WI38 (cell line): Measurements from ENCODE around the gene EFCAB6.

Experiments
- H3K4me3 ChIP-seq: 2 replicates; pipeline ENCODE4 v1.5.1; 2011; ENCODE audit warnings: low read depth, mild to moderate bottlenecking, control low read depth, low read length
- TF ChIP-seq, protein P1 (sequence below): IDR thresholded peaks from 2 replicates; pipeline ENCODE4 v1.5.1; 2012; ENCODE audit warnings: low read depth, mild to moderate bottlenecking, control low read depth, low read length

The EFCAB6 gene

DNA sequence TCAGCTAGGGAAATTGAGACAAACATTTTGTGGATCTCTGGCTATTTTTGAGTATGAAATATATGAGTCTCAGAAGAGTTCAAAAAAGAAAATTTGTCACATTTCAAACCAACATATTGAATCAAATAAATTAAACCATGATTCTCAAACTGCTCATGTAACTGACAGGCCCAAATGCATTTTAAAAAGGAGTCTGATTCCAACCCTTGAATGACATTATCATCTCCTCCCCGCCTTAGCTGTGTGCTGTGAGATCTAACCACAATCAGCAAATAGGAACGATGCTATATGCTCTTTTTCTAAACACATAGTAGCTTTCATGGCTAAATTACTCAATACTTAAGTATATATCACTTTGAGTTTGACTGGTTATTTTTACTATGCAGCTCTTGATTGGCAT, 57.1 kb downstream of the EFCAB6 start:
- TF ChIP-seq, protein P1, sequence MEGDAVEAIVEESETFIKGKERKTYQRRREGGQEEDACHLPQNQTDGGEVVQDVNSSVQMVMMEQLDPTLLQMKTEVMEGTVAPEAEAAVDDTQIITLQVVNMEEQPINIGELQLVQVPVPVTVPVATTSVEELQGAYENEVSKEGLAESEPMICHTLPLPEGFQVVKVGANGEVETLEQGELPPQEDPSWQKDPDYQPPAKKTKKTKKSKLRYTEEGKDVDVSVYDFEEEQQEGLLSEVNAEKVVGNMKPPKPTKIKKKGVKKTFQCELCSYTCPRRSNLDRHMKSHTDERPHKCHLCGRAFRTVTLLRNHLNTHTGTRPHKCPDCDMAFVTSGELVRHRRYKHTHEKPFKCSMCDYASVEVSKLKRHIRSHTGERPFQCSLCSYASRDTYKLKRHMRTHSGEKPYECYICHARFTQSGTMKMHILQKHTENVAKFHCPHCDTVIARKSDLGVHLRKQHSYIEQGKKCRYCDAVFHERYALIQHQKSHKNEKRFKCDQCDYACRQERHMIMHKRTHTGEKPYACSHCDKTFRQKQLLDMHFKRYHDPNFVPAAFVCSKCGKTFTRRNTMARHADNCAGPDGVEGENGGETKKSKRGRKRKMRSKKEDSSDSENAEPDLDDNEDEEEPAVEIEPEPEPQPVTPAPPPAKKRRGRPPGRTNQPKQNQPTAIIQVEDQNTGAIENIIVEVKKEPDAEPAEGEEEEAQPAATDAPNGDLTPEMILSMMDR = no peak
- H3K4me3 ChIP-seq = no peak overlapping the region

DNA sequence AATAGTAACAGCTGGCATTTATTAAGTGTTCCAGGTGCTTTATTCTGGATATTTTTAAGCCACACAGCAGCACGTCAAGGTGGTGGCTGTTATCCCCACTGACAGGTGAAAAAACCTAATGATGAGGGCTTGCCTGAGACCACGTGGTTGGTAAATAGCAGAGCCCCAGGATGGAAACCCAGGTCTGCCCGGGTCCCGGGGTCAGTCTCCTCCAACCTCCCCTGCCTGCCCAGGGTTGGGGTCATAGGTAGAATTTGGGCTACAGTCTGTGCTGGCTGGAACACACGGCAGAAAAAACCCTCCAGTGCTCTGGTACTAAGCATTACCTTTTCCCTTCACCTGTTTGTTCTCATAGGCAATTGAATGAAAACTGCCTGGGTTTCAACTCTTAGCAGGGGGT, 57.9 kb downstream of the EFCAB6 start:
- TF ChIP-seq, protein P1 = no peak
- H3K4me3 ChIP-seq = no peak overlapping the region

DNA sequence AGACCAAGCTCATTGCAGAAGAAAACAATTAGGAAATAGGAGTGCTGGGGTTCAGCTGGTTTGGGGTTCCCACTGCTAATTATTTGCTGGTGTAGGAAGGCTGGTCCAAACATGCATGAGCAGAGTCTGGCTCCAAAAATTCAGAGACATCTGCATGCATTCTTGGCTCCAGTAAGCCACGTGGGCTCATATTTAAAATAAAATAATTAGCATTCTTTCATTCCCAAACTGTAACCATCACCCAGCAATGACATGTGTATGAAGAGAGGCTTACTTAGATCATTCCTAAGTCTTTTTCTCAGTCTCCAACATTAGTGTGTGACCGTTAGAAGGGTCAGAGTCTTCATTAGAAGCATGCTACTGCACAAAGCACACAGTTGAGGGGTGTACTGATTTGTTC, 58.4 kb downstream of the EFCAB6 start:
- TF ChIP-seq, protein P1 = no peak
- no peak overlapping the region for H3K4me3 ChIP-seq

DNA sequence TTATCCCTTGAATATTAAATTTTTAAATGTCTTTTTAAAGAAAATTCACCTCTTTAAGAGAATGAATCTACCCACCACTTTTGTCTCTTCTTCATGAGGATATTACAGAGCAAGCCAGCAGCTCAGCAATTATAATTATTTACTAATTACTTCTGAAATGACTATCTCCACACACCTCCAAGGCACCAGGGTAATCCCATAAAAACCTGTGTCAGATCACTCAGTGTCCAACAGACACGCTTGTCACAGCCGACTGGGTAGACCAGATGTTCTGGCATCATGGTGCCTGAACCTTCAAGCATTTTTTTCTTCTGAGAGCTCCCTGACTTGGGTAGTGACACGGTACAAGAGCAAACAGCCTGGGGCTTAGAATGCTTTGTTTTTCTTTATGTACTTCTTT, 61.4 kb downstream of the EFCAB6 start:
- TF ChIP-seq, protein P1 = no peak
- H3K4me3 ChIP-seq = no peak overlapping the region

DNA sequence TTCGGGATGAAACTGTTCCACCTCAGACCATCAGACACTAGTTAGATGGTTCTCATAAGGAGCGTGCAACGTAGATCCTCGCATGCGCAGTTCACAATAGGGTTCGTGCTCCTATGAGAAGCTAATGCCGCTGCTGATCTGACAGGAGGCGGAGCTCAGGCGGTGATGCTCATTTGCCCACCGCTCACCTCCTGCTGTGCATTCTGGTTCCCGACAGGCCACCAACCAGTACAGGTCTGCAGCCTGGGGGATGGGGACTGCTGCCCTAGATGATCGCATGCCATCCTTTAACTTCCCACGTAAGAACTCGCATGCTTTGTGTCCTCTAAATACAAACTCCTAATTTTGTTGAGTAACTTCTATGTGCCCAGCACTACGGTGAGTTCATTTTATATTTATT, 62.6 kb downstream of the EFCAB6 start:
- TF ChIP-seq, protein P1 = no peak
- no peak overlapping the region for H3K4me3 ChIP-seq

DNA sequence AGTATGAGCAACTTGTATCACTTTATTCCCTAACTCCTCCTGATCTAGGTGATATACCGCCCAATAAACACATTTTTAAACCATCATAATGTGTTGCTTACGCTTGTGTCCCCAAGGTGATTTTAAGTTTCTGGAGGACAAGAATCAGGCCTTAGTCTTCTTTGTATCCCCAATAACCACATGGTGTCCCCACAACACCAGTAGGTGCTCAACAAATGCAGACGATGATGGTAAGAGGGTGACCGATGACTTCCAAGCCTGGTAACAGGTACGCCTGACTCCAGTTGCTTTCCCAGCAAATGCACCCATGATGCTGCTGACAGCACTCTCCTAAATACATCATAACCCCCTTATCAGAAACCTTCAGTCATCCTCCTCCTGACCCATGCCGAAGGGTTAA, 64.2 kb downstream of the EFCAB6 start:
- H3K4me3 ChIP-seq = no peak overlapping the region
- TF ChIP-seq, protein P1 = no peak

DNA sequence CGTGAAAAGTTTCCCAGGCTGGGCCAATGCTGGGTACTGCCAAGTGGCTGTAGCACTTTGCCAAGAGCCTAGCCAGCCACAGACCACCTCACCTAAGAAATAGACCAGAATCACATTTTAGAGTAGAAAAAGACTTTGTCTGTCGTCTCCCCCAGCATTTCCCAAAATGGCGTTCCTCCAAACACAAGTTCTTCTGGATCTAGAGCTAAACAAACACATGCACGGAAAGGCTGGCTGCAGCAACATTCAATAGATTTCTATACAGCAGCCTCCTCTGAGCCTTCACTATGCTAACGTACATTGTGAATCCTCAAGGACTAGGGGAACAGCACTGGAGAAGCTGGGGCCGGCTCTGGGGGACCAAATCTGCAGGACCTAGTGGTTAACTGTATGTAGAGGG, 65.0 kb downstream of the EFCAB6 start:
- TF ChIP-seq, protein P1 = no peak
- no peak overlapping the region for H3K4me3 ChIP-seq
